ENCODE results near the gene OTOS. TPM values are rescaled to one million over a fixed set of nuclear protein-coding genes. Genes with fewer than 3 reads are reported as not detected.
A peak's percentile ranks its signal among the peaks of the same experiment; 100 is the strongest.

Gene OTOS
- total RNA-seq, 6 experiments from 2014 or later, result not detected

- no peak for TF ChIP-seq POLR2A (IDR thresholded peaks at IDR 0.05)
- TF ChIP-seq CTCF (IDR thresholded peaks at IDR 0.05), result no peak
Observed at GRCh38 chr2:240145461-240145860, 5.0 kb upstream of the OTOS start.

GRCh38 chr2:240144649-240145261, 4.3 kb upstream of the OTOS start:
- no peak overlapping the region for H3K4me3 ChIP-seq
- DNase-seq, result peak in 2 of 3 donors; percentile 17 to 39
- 71% methylated on average over 10 of the region's 20 CpGs for WGBS (ENCODE audit: insufficient coverage, low coverage, low lambda C conversion rate, missing lambda C conversion rate)
- no peaks in the 10 kb centered on the region for H3K9me3 ChIP-seq
- H3K36me3 ChIP-seq, result no peaks in the 10 kb centered on the region
- intact Hi-C loops (cut with DNase I), result loop anchor here in 1 of 2 donors (5.0 kb wide), 1 partner anchor 87 kb away; no protein-coding TSS in a partner anchor
- H3K4me1 ChIP-seq, result no peaks in the 10 kb centered on the region
- no peak for ATAC-seq
- no peaks in the 10 kb centered on the region for H3K27me3 ChIP-seq
- TF ChIP-seq CTCF (IDR thresholded peaks at IDR 0.05) (no peak), POLR2A (IDR thresholded peaks at IDR 0.05) (no peak)
- H3K27ac ChIP-seq, result no peak overlapping the region

More at GRCh38 chr2:240145461-240145860, 5.0 kb upstream of the OTOS start:
- H3K36me3 ChIP-seq, result no peaks in the 10 kb centered on the region
- 54% methylated on average over 12 of the region's 13 CpGs for WGBS (ENCODE audit: insufficient coverage, low coverage, low lambda C conversion rate, missing lambda C conversion rate)
- no peak overlapping the region for H3K27ac ChIP-seq
- ATAC-seq (no peak), DNase-seq (peak in 1 of 3 donors; percentile 6)
- H3K4me1 ChIP-seq, result no peaks in the 10 kb centered on the region
- H3K9me3 ChIP-seq, result no peaks in the 10 kb centered on the region
- intact Hi-C loops (cut with DNase I), result no loop called here
- H3K4me3 ChIP-seq, result no peak overlapping the region
- no peaks in the 10 kb centered on the region for H3K27me3 ChIP-seq

- Histone ChIP-seq H3K27ac (no peak overlapping the region), H3K4me1 (no peaks in the 10 kb centered on the region), H3K4me3 (no peak overlapping the region), H3K36me3 (no peaks in the 10 kb centered on the region), H3K27me3 (no peaks in the 10 kb centered on the region), H3K9me3 (no peaks in the 10 kb centered on the region)
- TF ChIP-seq CTCF (IDR thresholded peaks at IDR 0.05) (peak; percentile 93 to 97 (median 94)), POLR2A (IDR thresholded peaks at IDR 0.05) (no peak)
- DNase-seq, result peak; percentile 70 to 80 (median 72)
- 21% methylated on average over 4 of the region's 36 CpGs for WGBS (ENCODE audit: insufficient coverage, low coverage, low lambda C conversion rate, missing lambda C conversion rate)
- intact Hi-C loops (cut with DNase I), result loop anchor here (2.0 to 5.0 kb wide), 2 partner anchors 85 to 87 kb away; no protein-coding TSS in a partner anchor
- peak; percentile 84 to 95 (median 93) for ATAC-seq
Observed at GRCh38 chr2:240143801-240144648, 3.6 kb upstream of the OTOS start.

GRCh38 chr2:240143276-240143675, 2.8 kb upstream of the OTOS start:
- TF ChIP-seq CTCF (IDR thresholded peaks at IDR 0.05) (no peak), POLR2A (IDR thresholded peaks at IDR 0.05) (no peak)
- ATAC-seq (no peak), DNase-seq (no peak)
- H3K4me3 ChIP-seq, result no peak overlapping the region
- intact Hi-C loops (cut with DNase I), result loop anchor here (2.0 to 5.0 kb wide), 2 partner anchors 84 to 86 kb away; no protein-coding TSS in a partner anchor
- H3K36me3 ChIP-seq, result no peaks in the 10 kb centered on the region
- WGBS (ENCODE audit: insufficient coverage, low coverage, low lambda C conversion rate, missing lambda C conversion rate), result 54% methylated on average over 3 of the region's 6 CpGs
- no peaks in the 10 kb centered on the region for H3K27me3 ChIP-seq
- H3K4me1 ChIP-seq, result no peaks in the 10 kb centered on the region
- H3K27ac ChIP-seq, result no peak overlapping the region
- no peaks in the 10 kb centered on the region for H3K9me3 ChIP-seq
